T-helper 22 cell (primary cell): ENCODE data around the gene PARP8.

Experiments
- DNase-seq: peaks from one replicate; pipeline ENCODE4 v3.0.0-alpha.2; 2020; ENCODE audit warnings: low read depth

The PARP8 gene

DNA sequence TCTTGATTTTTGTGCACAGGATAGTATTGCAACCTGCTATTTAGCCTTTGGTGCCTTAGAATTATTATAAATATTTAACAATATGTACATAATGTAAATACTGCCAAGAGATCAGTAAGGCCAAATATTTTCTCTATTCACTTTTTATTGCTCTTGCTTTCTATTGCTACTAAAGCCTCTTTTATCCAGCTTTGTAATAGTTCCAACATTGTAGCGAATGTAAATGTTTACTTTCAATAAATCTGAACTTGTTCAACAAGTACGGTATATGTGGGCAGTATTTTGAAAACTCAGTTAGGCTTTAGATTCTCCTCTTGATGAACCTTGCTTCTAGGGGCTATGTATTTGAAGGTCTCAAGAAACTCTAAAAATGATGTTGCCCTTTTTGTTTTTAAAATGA is 179.8 kb downstream of the PARP8 start:
- no peak for DNase-seq

DNA sequence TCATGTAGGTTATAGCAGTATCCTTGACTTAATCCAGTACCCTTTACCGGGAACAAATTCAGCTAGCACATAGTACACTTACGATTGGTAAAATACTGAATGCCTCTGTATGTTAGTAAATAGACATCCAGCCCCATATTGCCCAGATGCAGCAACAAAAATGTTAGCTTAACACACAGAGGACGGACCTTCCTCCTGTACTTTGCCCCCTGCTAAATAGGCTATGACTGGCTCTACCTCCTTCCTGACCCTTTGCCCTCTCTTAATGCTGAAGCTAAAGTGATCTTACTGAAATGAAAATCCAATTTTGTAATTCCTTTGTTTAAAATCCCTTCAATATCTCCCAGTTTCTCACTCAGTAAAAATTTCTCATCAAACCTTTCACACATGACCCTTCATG is 183.1 kb downstream of the PARP8 start:
- DNase-seq: no peak

DNA sequence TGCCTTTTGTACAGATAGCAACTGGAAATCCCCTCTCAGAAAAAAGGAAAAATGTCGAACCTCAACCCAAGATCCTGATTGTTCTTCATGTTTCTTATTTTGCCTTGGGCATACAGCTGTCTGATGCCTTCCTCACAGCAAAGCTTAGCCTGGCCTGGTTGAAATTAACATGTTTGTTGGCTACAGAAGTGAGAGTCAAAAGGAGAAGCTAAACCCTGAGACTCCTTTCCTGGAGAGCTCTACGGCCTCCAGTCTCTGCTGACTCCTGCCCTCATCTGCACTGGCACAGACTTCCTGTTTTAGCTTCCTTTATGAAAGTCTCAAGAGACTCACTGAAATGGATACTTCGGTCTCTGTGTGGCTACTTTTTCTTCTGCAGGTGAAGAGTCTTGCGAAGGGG is 186.7 kb downstream of the PARP8 start:
- DNase-seq: no peak

DNA sequence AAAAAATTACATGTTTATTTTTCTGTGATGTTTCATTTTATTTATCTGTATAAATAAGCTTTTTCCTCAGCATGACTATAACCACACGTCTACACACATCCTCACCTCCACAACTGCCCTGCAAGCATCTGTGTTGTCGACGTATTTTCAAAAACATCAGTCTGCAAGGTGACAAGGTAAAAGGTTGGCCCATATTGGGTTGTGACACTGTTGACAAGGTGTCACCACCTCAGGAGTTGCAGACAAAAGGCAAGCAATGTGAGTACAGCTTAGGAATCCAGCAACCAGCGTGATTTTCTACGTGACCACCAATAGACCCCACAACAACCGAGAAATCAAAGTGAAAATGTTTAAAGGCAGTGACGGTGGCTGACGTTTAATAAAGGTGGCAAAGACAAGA is 187.6 kb downstream of the PARP8 start:
- no peak for DNase-seq

DNA sequence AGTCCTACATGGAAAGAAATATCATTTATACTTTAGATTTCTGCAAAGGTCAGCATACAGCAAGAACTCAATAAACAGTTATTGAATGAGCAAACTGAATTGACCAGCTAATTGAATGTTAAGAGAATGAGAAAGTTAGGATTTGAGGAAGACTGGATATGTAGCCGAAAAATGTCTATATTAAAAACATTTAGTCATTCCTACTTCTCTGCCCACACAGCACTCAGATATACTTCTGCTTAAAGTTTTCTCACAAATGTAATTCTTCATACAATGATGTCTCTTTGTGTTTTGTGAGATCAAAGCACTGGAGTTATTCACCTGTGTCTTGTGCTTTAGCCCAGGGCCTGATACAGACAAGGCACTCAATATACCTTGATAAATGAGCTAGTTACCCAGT is 188.6 kb downstream of the PARP8 start:
- no peak for DNase-seq

DNA sequence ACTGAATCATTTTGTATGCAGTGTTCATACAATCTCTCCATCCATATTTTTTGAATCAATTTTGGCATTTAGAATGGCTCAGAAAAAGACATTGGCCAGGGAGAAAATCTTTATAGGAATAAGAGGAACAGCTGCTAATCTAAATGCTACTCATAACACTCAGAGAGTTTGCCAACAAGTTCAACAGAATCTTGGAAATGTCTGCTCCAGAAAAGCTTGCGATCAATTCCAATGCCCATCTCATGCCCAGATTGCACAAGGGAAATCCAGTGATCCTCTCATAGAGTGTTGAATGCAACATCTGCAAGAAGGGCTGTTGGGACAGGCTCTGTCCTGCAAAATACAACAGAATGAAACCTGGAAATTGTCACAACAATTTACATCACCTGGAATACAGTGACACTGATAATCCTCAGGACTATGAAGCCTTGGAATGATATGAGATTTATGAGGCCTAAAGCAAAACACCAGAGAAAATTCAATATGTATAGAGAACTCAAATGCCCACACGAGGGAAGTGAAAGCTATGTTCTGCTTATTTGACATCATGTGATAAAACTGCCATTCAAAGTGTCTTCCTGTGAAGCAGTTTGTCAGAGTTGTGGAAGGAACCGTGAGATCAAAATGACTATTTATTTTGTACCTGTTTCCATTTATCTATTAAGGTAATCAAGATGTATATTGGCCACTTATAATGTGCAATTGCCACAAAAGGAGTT is 190.1 kb downstream of the PARP8 start:
- DNase-seq: no peak

DNA sequence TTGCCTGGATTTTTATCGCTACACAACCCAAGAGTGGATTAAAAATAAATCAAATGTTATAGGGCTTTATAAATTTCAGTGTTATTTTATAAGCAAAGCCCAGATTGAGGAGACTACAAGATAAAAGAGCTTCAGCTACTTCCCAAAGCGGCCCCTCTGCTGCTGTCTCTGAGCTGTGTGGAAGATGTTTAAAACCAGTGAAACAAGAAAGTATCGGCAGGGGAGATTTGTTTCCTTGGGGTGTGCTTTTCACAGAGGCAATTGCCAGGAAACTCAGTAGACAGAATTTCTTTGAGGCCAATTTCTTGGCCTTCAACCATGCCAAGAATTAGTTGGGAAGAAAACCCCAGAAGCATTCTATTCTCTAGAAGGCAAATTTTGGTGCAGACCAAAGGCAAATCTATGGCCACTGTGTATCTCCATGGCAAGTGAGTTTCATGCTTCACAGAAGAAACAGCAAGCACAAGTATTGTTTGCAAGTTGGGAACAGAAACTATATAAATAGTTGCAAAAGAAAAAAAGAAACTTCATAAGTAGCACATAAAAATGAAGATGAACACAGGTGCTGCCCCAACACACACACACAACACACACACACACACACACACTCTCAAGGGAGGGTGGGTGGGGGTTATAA is 197.2 kb downstream of the PARP8 start:
- no peak for DNase-seq

DNA sequence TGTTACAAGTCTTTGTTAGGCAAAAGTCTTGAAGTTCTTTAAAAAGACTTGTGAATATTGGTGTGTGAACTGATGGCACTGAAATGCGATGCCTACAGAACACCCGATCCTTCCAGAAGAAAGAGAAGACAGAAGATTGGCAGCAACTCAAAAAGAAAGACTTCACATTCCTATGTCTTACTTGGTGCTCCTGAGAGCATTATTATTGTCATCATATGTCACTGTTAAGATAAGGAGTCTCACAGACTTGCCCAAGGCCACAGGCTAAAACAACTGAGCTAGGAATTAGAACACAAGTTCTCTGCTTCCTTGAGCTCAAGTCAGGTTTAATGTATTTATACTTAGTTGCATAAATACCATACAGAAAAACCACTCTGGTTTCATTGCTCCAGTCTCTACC is 198.0 kb downstream of the PARP8 start:
- no peak for DNase-seq

DNA sequence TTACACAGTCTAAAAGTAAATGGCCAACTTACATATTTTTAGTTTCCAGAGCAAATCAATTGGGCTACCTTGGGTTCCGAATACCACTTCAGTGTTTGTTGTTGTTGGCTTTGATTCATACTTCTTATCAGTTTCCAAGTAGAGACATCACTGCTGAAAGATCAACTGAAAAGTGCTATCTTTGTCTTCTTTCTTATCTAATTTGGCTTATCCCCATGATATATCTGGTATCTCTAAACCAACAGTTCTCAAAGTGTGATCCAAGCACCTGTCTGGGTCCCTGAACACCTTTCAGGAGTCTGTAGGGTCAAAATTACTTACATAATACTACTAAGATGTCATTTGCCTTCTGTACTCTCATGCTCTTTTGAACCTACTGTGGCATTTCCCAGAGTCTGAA is 200.0 kb downstream of the PARP8 start:
- DNase-seq: no peak

DNA sequence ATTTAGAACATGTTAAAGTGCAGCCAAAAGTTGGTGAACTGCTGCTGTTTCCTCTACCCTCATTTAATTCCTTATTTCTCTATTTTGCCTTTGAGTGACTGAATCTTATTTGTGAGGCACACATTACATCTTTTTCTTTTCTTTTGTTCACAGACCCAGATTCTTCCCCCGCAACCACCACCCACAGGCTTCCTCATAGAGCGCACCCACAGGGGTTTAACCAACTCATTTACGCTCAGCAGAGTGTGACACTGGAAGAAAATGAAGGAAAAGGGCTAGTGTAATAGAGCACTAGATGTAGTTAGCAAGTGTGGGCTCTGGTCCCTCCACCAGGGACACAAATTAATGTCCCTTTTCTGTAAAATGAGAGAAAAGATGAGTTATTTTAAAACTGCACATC is 200.7 kb downstream of the PARP8 start:
- no peak for DNase-seq

DNA sequence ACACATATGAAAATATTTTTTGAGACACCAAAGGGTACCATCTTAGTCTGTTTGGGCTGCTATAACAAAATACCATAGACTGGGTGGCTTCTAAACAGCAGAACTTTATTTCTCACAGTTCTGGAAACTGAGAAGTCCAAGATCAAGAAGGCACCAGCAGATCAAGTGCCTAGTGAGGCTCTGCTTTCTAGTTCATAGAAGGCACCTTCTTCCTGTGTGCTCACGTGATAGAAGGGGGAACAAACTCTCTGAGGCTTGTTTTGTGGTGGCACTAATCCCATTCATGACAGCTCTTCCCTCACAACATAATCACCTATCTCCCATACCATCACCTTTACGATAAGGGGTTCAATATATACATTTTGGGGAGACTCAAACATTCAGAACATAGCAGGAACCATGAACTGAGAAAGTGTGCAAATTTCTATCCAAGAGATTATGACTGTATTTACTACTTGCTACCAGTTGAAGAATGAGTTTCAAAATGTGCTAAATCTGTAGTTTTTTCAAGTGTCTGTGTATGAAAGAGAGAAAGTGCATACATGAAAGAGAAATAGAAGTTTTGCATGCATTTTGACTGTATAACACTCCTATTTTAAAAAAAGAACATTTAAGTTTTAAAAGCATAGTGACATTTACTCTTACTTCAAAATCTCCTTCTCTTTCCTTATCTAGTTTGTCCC is 207.3 kb downstream of the PARP8 start:
- no peak for DNase-seq

DNA sequence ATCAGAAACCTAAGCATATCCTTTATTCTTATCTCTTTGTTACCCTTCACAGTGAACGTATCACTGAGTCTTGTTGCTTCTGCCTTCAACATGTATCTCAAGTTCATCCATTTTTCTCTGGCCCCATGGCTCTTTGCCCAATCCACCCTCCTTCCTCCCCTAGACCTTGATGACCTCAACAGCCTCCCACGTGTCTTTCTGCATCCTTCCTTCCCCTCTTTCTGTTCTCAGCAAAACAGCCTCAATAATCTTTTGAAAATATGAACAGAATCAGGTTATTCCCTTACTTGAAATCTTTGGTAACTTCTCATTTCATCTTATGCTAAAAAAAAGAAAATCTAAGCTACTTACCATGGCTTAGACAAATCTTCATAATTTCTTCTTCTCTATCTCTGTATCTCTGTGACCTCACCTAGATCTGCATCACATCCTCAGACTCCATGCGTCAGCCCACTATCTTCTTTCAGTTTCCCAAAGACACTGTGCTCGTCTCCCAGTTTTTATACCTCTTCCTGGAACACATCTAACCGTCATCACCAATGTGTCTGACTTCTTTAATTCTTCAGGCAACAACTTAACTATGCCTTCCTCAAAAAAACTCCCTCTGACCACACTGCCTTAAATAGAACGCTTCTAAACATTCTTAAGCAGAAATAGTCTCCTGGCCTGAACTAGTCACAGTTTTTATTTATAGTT is 208.0 kb downstream of the PARP8 start:
- no peak for DNase-seq

DNA sequence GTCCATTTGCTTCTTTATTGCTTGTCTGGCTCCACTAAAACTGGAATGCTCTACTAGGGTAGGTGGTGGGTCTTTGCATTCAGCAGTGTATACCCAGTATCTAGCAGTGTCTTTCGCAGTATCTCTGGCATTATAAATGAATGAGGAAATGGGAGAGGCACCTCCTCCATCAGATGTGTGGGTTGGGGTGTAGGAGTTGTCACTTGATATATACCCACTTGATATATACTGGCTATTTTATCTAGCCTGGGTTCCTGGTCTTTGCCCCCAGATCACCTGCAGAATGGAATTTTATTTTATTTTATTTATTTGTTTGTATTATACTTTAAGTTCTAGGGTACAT is 208.5 kb downstream of the PARP8 start:
- no peak for DNase-seq

DNA sequence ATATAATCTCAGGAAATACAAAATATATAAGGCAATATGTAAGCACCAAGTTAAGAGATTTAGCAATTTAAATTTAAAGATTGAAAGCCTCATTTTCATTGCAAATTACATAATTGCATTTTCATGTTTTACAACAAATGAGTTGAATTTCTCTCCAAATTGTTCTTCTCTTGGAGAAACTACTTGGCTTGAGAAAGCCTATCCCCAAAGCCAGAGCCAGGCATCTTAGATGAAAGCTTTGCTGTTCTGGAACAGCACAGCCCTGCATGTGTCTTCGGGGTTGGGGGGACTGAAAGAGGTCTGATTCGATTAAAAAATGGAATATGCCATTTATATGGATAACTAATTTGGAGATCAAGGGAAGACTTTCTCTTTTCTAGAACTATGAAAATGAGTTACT is 212.0 kb downstream of the PARP8 start:
- no peak for DNase-seq

DNA sequence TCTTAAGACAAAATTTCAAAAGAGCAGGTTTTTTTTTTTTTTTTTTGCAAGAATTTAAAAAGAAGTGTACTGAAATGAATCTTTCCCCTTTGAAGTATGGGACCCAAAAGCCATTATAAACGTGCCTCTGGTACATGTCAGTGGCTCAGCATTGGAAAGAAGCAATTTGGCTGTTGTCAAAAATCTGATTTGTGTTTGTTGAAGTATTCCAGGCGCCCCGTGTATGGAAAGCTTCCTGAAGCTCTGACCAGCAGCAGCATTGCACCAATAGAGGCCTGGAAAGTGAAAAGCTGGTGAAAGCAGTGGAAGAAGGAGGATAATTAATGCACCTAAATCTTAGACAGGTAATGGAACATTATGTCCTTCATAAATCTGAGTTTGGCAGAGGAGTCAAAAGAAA is 215.0 kb downstream of the PARP8 start:
- no peak for DNase-seq

DNA sequence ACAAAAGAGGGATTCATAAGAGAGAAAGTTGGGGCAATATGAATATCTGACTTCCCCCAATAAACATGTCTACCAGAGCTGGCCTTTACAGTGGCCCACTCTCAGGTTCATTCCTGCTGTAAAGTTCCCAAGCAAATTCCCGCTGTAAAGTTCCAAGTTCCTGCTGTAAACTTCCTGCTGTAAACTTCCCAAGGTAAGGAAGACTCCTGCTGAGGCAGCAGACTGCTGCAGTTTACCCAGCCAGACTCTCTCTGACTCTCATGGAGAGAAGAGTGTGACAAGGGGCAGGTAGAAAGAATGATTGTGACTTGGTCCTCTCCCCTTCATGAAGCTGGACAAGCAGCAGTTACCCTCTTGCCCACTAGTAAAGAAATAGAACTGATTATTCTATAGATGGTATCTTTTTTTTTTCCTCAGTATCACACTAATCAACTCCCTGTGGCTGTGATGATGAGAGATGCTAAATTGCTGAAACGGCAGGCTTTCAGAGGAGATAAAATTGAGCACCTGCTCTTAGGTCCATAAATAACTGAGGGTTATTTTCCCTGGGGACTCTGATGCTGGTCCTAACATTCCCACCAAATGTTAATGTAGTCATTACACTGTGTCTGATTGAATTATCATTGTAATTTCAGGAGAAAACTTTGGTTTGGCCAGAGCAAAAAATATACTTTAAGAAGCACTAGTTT is 220.4 kb downstream of the PARP8 start:
- no peak for DNase-seq

DNA sequence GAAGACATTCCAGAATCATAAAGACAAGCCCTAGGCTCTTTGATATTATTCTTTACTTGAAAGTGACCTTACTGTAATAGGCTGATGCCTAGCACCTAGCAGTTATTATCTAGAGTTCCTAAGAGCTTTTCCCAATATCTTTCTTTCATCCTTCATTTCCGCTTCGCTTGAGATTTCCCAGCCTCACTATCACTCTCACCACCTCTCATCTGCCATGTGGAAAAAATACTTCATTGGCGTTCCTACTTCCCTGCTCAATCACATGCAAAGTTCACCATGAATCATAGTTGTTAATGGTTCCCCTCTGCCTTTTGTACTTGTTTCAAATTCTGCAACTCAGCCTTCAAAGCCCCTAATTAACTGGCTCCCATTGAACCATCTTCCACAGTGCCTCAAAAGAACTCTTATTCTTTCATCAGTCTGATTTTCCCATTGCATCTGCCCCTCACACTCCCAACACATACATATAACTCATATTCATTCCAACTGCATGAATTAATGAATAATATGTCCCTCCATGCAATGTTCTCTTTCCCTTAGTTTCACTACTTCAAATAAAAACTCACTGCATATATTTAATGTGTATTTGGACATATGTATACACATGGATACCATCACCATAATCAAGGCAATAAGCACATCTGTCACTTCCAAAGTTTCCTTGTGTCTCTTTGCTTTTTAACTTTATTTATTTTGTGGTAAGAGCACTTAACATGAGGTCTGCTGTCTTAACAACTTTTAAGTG is 221.6 kb downstream of the PARP8 start:
- DNase-seq: no peak

DNA sequence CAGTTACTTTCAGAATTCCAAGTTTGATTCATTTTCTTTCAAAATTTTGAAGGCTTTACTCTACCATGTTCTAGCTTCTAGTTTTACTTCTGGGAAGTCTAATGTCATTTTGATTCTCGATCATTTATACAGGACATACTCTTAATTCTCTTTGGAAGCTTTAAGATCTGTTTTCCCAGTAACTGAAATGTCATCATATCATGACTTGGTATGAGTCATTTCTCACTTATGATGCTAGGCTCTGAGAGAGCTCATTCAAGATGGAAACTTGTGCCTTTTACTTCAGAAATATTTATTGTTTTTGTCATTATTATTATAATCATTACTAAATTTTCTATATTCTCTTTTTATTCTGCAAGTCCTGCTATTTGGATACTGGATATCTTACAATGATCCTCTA is 222.3 kb downstream of the PARP8 start:
- no peak for DNase-seq

DNA sequence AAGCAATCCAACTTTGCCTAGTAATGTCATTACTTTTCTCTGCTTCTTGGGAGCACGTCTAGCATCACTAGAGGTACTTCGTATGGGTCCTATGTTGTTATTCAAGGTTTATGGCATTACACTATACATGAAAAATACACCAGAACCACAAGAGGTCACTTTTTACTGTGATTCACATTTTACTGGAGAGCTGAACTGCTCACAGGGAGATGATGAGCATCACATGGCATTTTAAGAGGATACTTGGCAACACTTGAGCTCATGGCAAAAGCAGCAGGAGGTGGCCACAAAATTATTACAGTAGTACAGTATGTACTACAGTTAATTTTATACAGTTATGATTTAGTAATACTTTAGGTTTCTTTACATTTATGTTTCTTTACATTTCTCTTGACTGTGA is 223.4 kb downstream of the PARP8 start:
- DNase-seq: no peak
